HG03439 (cell line): ENCODE data around the gene TYMP.

ENCODE experiments used
- ATAC-seq: cut with Tn5 transposase; IDR thresholded peaks from one replicate; pipeline ENCODE4 v1.9.1; 2021; ENCODE audit warnings: mild to moderate bottlenecking, moderate library complexity; ENCODE audit not compliant: unreplicated experiment

TYMP gene

DNA sequence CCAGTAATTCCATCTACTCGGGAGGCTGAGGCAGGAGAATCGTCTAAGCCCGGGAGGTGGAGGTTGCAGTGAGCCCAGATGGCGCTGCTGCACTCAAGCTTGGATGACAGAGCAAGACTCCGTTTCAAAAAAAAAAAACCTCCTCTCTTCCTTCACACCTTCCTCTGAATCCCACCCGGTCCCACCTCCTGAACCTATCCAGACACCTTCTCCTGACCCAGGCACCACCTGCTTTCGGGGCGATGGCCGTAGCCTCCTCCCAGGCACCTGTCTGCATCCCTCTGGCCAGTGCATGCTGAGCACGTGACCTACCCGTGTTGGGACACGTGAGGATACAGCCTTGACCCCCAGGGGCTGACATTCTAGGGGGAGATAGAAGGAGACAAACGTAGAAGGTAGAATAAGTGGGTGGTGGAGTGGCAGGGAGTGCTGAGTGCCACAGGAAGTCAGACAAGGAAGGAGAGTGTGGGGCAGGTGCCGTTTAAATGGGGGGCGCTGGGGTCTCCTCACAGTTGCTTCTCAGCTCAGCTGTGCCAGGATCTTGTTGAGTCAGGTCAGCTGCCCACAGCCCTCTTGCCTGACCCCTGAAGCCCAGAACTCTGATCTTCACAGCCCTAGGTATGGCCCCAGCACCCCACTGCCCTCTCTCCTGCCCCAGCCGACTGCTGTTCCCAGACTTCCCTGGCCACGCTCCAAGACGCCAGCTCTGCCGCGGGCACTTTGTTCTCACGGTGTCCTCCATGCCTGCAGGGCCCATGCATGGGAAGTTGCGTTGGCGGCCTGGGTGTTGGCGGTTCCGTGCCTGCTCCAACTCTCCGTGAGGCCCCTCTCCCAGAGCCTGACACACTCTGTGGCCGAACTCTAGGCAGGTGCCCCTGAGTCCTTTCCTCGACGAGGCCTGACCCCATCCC, 44.3 kb downstream of the TYMP start:
- ATAC-seq: no peak

DNA sequence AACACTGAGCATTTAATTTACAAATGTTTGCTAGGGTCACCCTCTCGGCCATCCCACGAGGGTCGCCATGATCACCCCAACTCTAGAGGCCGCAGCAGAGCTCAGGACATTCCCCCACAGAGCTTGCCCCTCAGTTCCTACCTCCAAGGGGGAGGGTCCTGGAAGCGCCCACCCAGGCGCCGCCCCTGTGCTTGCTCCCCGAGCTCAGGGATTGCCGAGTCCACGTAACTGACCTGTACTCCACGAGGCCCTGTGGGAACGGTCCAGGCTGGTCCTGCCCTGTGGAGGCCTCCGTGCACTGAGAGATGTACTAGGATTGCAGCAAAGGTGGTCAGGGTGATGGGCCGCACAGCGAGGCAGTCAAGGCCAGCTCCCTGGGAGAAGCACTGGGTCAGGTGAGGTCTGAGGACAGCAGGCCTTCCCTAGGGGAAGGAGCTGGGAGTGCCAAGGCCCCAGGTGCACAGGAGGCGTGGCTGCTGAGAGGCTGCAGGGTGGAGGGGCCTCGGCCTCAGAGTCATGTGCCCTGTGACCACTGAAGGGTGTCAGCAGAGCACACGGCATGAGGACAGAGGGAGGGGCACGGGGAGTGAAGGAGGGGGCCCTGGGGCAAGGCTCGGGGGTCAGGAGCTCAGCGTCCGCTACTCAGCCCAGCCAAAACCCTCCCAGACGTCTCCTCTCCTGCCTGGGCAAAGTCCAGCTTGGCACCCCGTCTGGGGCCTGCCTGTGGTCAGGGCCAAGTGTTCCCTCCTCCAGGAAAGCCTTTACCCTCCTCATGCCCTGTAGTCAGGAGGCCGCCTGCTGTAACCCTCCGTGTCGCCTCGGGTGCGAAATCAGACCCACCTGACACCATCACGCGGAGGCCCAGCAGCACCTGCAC, 45.6 kb downstream of the TYMP start:
- ATAC-seq: no peak

DNA sequence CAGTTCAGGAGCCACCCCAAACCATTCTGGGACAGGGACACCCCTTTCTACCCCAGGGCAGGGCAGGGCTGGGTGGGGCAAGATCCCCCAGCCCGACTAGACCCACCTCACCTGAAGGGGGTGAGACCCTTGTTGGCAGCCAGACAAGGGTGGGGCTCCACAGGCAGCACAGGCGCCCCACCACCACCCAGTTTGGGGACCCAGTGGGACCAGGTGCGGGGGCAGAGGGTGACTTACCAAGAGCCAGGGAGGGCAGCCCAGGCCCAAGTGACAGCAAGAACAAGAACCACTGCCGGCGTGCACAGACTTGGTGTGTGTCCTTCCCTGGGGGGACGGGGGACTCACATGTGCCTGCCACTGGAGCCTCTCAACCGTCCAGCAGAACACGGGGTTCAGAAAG, 46.3 kb downstream of the TYMP start:
- ATAC-seq: no peak

DNA sequence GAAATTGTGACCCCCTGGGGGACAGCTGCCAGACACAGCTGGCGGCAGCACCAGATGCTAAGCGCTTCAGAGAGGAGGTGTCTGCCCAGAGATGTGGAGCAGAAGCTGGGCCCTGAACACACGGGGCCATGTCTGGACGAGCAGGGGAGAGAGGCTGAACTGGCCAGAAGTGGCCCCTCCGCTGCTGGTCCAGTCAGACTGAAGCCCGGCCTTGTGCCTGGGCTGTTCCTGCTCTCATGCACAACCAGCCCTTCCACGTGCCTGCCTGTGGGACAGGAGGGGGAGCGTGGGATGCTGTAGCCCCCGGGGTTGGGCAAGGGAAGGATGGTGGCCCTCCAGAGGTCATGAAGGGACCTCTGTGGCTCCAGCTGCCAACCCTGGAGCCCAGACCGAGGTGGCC, 46.7 kb downstream of the TYMP start:
- no peak for ATAC-seq

DNA sequence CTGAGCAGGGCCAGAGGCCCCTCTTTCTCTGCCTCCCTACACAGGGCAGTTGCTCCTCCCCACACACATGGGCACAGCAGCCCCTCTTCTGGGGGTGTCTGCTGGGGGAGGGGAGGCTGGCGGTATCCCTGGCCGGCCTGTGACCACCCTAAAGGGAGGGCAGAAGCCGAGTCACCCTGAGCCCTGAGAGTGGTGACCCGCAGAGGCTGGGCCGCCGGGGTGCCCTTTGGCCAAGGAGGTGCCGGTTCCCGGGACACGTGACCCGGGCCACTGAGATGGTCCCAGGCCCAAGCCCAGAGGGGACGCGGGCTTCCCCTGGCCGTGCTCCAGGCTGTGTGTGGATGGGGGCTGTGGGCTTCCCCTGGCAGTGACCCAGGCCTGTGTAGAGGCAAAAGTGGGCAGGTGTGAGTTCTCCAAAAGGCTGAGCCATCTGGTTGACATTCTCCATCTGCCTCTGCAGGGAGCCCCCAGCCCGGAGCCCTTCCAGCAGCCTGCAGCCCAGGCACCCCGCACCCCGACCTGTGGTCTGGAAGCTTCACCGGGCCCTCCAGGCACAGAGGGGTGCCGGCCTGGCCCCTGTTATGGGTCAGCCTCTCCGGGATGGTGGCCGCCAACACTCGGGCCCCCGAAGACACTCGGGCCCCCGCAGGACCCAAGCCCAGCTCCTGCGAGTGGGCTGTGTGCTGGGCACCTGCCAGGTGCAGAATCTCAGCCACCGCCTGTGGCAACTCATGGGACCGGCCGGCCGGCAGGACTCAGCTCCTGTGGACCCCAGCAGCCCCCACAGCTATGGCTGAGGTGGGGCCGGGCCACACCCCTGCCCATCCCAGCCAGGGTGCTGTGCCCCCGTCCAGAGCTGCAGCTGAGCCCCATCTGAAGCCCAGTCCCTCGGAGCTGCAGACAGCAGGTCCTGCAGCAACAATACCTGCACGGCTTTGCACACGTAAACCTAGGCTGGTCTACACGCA, 47.4 kb downstream of the TYMP start:
- no peak for ATAC-seq

DNA sequence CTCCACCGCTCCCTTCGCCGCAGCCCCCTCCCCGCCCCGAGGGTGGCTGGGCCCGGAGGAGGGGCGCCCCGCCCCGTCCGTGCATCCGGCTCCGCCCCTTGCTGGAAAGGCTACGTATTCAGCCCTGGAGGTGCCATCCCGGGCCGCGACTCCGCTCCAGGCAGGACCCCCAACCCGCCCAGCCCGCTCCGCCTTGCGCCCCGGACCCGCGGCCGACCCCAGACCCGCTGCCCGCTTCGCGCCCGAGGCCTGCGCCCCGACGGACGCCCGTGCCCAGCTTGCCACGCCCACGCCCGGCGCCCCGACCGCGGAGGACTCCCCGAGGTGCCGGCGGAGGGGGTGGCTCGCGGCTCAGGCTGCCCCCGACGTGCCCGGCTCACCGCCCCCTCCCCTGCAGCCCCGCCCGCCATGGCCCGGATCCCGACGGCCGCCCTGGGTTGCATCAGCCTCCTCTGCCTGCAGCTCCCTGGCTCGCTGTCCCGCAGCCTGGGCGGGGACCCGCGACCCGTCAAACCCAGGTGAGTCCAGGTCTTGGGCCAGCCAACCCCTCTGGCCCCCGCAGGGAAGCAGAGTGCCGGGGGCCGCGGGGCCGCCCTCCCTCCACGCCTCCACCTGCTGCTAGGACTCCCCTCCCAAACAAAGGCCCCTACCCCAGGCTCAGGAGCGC, 48.2 kb downstream of the TYMP start, which contains the start of gene ADM2:
Gene ADM2 (plus strand): TSS at position 104 of the 667 bp plus-strand sequence. CDS start 305 bp downstream, at position 409.
- ATAC-seq: no peak

DNA sequence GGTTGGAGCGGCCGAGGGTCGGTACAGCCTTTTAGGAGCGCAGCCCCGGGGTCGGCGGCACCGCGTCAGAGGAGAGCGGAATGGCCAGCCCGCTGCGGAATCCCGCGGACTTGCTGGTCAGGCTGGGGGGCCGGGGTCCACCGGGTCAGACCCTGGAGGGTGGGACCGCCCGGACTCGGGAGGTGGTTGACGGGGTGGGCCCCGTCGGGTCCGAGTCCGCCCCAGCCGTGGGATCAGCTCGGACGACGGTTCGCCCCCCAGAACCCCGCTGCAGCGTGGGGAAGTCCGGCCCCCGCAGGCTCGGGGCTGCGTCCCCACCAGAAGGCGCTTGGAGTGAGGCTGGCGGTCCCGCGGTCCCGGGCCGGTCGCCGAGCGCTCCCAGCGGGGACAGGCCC, 48.8 kb downstream of the TYMP start:
- no peak for ATAC-seq

DNA sequence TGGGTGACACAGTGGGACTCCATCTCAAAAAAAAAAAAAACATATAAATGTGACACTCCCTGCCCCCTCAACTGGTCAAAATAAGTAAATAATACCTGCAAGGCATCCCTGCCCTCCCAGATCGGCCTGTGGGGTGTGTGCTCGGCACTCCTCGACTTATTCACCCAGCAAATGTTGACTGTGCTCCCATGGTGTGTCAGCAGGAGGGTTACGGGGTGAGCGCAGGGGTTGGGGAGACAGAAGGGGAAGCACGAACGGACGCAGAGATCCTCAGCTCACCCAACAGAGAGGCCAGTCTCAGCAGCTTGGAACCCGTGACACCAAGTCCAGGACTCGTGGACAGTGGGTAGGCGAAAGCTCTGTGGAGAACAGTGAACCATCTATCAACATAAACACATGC, 50.1 kb downstream of the TYMP start:
- ATAC-seq: no peak

DNA sequence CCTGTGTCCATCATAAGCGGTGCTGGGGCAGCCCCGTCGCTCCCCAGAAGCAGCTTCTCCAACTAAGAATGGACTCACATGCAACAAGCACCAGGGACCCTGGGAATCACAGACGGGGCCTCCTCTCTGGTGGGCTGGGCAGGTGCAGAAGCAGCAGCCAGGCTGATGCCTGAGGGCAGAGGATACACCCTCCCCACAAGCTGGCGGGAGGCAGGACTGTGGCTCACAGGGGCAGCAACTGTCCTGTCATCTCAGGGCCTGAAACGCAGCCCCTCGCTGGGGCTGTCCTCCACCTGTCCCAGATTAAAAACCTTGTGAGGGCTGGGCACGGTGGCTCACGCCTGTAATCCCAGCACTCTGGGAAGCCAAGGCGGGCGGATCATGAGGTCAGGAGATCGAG, 51.9 kb downstream of the TYMP start:
- no peak for ATAC-seq

DNA sequence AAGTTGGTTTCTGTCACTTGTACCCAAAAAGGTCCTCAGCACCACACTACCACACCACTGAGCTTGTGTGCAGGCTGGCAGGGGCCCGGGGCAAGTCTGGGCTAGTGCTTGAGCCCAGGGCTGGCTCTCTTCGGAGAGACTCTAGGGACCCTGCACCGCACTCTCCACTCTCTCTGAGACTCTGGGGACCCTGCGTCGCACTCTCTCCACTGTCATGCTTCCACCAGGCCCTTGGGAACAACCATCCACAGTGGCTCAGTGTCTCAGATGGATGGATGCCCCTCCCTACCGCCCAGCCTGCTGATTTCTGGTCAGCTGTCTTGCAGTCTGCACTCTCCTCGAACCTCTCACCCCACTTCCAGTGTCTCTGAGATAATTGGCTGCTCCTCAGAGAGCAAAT, 52.9 kb downstream of the TYMP start:
- no peak for ATAC-seq
